ENCODE data around the gene USP43. TPM values are rescaled to one million over a fixed set of nuclear protein-coding genes. Genes with fewer than 3 reads are reported as not detected.

USP43 gene
- total and polyA plus RNA-seq, 8 donors: 2.9 to 6.2 (median 4.1) TPM

DNA sequence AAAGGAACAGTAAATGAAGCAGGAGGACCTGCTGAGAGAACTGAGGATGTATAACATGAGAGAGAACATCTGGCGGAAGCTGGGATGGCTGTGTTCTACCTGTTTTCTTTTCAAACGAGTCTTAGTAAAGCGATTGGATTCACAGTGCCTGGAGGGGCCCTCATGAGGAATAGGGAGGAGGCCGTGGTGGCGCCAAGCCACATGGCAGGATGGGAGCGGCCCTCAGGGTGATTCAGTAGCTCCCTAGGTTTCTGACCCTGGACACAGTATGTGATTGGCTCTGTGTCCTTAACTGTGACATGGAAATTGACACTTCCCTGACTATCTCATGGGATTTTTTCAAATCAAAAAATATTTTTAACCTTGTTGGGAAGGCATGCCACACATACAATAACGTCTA, 32.1 kb downstream of the USP43 start:
- Histone ChIP-seq H3K36me3 (no peaks in the 10 kb centered on the region), H3K4me1 (no peaks in the 10 kb centered on the region), H3K27me3 (no peaks in the 10 kb centered on the region), H3K27ac (no peak overlapping the region), H3K4me3 (no peak overlapping the region), H3K9me3 (peaks cover 0 to 12% of the 10 kb centered on the region in 2 donors)
- intact Hi-C loops (cut with DNase I): no loop called here
- ATAC-seq: no peak
- no peak for TF ChIP-seq CTCF (IDR thresholded peaks at IDR 0.05)
- no peak for DNase-seq

- peaks cover 0 to 12% of the 10 kb centered on the region in 2 donors for H3K9me3 ChIP-seq
- H3K4me3 ChIP-seq: no peak overlapping the region
- ATAC-seq (no peak), DNase-seq (no peak)
- H3K27ac ChIP-seq: no peak overlapping the region
- intact Hi-C loops (cut with DNase I): no loop called here
- no peaks in the 10 kb centered on the region for H3K36me3 ChIP-seq
- no peaks in the 10 kb centered on the region for H3K4me1 ChIP-seq
- TF ChIP-seq CTCF (IDR thresholded peaks at IDR 0.05): no peak
- no peaks in the 10 kb centered on the region for H3K27me3 ChIP-seq
These were observed 32.6 kb downstream of the USP43 start for GRCh38 chr17:9677896-9678295.

- TF ChIP-seq CTCF (IDR thresholded peaks at IDR 0.05): no peak
- Histone ChIP-seq H3K9me3 (peaks cover 0 to 5% of the 10 kb centered on the region in 2 donors), H3K4me3 (no peak overlapping the region), H3K27ac (no peak overlapping the region), H3K4me1 (no peaks in the 10 kb centered on the region), H3K36me3 (no peaks in the 10 kb centered on the region), H3K27me3 (no peaks in the 10 kb centered on the region)
- intact Hi-C loops (cut with DNase I): no loop called here
- ATAC-seq: no peak
- DNase-seq: no peak
These were observed 39.8 kb downstream of the USP43 start for GRCh38 chr17:9684955-9685621.

GRCh38 chr17:9693755-9694154, 48.4 kb downstream of the USP43 start:
- intact Hi-C loops (cut with DNase I): no loop called here
- Histone ChIP-seq H3K36me3 (no peaks in the 10 kb centered on the region), H3K4me1 (no peaks in the 10 kb centered on the region), H3K27me3 (no peaks in the 10 kb centered on the region), H3K27ac (no peak overlapping the region), H3K4me3 (no peak overlapping the region), H3K9me3 (no peaks in the 10 kb centered on the region)
- no peak for ATAC-seq
- no peak for DNase-seq
- TF ChIP-seq CTCF (IDR thresholded peaks at IDR 0.05): no peak

GRCh38 chr17:9696279-9697044, 51.1 kb downstream of the USP43 start:
- H3K27me3 ChIP-seq: no peaks in the 10 kb centered on the region
- intact Hi-C loops (cut with DNase I): no loop called here
- DNase-seq (no peak), ATAC-seq (no peak)
- no peak overlapping the region for H3K4me3 ChIP-seq
- H3K27ac ChIP-seq: no peak overlapping the region
- H3K9me3 ChIP-seq: no peaks in the 10 kb centered on the region
- H3K36me3 ChIP-seq: peaks cover 0 to 4% of the 10 kb centered on the region in 2 donors
- H3K4me1 ChIP-seq: no peaks in the 10 kb centered on the region
- no peak for TF ChIP-seq CTCF (IDR thresholded peaks at IDR 0.05)

Measured in left lung (tissue), 10 donors.